ENCODE data around the gene VMP1.

Gene VMP1

DNA sequence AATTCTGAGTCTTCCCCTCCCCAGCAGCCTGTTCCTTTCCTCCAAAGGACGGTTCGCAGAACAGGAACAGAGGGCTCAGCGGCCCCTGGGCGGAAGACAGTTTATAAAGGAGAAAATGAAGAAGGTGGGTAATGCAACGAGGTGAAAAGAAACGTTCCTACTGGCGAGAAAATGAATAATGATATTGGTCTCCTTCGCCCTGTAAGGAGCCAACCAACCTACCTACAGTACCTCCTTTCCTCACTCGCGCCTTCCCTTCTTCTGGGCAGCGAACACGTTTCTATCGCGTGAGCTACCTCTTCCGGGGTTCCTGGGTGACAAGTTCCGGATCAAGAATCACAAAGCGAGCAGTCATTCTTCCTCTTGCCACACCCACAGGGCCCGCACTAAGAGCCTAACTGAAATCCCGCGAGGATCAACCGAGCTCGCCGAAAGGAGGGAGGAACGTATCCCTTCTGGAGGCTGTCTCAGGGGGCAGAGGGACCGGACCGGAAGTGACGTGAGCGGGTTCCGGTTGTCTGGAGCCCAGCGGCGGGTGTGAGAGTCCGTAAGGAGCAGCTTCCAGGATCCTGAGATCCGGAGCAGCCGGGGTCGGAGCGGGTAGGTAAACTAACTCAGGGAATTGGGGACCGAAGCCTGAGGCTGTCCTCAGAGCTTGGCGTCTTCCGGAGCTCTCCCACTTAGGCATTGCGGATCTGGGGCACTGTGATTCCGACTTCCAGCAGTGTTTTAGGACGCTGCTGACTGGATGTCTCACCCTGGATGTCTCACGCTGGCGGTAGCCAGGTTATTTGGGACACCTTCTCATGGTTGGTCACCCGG lies at the start of gene VMP1, which contains the start of gene PTRH2:
VMP1 (plus strand) TSS at position 506 of the 822 bp plus-strand sequence. CDS start 23,793 bp downstream, outside the sequence.
PTRH2 (minus strand) TSS at position 282 of the 822 bp plus-strand sequence. CDS start 9,452 bp downstream, outside the sequence.
- H3K4me3 ChIP-seq (ENCODE audit: low read depth, low read length) = peak within 1 kb of the TSS; percentile 86
- TF ChIP-seq, protein P1, sequence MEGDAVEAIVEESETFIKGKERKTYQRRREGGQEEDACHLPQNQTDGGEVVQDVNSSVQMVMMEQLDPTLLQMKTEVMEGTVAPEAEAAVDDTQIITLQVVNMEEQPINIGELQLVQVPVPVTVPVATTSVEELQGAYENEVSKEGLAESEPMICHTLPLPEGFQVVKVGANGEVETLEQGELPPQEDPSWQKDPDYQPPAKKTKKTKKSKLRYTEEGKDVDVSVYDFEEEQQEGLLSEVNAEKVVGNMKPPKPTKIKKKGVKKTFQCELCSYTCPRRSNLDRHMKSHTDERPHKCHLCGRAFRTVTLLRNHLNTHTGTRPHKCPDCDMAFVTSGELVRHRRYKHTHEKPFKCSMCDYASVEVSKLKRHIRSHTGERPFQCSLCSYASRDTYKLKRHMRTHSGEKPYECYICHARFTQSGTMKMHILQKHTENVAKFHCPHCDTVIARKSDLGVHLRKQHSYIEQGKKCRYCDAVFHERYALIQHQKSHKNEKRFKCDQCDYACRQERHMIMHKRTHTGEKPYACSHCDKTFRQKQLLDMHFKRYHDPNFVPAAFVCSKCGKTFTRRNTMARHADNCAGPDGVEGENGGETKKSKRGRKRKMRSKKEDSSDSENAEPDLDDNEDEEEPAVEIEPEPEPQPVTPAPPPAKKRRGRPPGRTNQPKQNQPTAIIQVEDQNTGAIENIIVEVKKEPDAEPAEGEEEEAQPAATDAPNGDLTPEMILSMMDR (conservative IDR thresholded peaks at IDR 0.05; ENCODE audit: low read depth, low read length) = no peak
- peak; percentile 100 for DNase-seq (ENCODE audit: low read depth)

- no peak overlapping the region for H3K4me3 ChIP-seq (ENCODE audit: low read depth, low read length)
- TF ChIP-seq, protein P1 (conservative IDR thresholded peaks at IDR 0.05; ENCODE audit: low read depth, low read length) = no peak
- DNase-seq (ENCODE audit: low read depth) = peak; percentile 48
Observed at GRCh38 chr17:59666235-59666634, 41.2 kb upstream of the VMP1 start.

- DNase-seq (ENCODE audit: low read depth) = peak; percentile 95
- H3K4me3 ChIP-seq (ENCODE audit: low read depth, low read length) = no peak overlapping the region
- TF ChIP-seq, protein P1 (conservative IDR thresholded peaks at IDR 0.05; ENCODE audit: low read depth, low read length) = no peak
Observed at GRCh38 chr17:59668816-59669215, 38.6 kb upstream of the VMP1 start.

- no peak overlapping the region for H3K4me3 ChIP-seq (ENCODE audit: low read depth, low read length)
- no peak for DNase-seq (ENCODE audit: low read depth)
Observed at GRCh38 chr17:59669411-59669810, 38.0 kb upstream of the VMP1 start.

DNA sequence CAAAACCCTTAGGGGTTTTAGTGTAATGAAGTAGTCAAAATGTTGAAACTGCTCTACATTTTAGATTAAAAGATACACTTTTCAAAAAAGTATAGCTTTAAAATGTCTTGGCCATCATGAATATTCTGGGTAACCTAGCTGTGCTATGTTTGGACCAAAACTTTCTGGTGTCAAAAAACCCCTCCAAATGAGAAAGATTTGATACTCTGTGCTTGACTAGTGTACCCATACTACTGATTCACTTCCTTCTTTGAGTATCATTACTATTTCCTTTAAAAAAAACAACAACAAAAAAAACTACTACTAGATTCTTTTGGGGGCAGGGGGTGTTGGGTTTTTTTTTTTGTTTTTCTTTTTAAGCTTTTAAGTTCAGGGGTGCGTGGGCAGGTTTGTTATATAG lies 37.5 kb upstream of the VMP1 start:
- TF ChIP-seq, protein P1 (conservative IDR thresholded peaks at IDR 0.05; ENCODE audit: low read depth, low read length) = no peak
- no peak overlapping the region for H3K4me3 ChIP-seq (ENCODE audit: low read depth, low read length)
- DNase-seq (ENCODE audit: low read depth) = no peak

More at GRCh38 chr17:59669411-59669810, 38.0 kb upstream of the VMP1 start:
- TF ChIP-seq, protein P1 (conservative IDR thresholded peaks at IDR 0.05; ENCODE audit: low read depth, low read length) = no peak

DNA sequence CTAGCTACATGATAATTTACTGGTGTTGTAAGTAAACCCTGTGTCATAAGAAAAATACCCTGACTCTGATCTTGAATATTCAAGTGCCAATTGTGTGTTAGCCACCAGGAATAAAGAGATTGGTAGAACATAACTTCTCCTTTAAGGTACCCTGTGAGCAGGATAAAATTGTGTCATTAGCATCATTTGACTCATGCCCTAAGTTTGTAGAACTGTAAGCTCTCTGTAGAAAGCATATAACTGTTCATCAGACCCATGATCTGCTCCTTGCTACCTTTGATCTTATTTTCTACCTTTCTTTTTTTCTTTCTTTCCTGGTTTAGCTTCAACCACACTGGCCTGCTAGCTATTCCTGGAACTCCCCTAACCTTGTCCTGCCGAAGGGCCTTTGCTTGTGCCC lies 36.1 kb upstream of the VMP1 start:
- DNase-seq (ENCODE audit: low read depth) = no peak
- H3K4me3 ChIP-seq (ENCODE audit: low read depth, low read length) = no peak overlapping the region
- TF ChIP-seq, protein P1 (conservative IDR thresholded peaks at IDR 0.05; ENCODE audit: low read depth, low read length) = no peak
